NCI-H345 (cell line): ENCODE data around the gene CTBP2.

ENCODE experiments used
- DNase-seq: peaks from one replicate; lab custom pipeline; 2025; lab: John Stamatoyannopoulos, UW

The CTBP2 gene

DNA sequence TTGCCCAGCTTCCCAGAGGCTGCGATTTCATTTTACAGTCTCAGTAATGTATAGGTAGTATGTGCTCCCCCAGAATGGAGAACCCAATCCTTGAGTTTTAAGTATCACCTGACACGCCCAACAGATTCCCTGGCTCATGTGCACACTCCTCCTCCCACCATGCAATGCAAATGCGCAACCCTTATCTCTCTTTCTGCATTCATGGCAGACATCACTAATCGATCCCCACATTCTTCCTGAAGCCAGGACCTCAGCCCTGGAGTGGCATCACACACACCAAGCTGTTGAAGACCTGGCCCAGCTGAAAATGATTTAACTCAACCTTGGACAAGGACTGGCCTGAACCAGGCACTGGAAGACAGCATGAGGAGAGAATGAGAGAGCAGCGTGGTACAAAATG is 150.0 kb downstream of the CTBP2 start:
- no peak for DNase-seq

DNA sequence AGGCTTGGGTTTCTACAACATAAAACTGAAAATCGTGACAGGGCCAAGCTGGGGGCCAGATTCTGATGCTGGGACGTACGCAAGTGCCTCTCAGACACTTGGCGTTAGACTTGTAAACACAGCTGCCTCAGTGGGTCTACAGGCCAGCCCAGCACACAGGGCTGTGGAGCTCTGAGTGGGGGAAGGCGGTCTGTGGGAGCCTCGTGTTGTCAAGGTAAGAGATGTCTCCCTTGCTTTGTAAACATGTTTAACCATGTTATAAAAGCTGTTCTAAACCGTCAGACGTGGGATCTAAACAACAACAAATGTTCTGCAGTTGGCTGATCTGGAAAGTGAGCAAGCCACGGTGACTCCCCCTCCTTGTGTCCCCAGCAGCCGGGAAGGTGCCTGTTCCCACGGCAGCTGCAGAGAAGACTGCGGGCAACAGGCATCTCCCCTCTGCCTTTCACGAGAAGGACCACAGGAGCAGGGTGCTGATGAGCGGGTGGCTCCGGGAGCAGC is 150.7 kb downstream of the CTBP2 start:
- DNase-seq, result no peak

DNA sequence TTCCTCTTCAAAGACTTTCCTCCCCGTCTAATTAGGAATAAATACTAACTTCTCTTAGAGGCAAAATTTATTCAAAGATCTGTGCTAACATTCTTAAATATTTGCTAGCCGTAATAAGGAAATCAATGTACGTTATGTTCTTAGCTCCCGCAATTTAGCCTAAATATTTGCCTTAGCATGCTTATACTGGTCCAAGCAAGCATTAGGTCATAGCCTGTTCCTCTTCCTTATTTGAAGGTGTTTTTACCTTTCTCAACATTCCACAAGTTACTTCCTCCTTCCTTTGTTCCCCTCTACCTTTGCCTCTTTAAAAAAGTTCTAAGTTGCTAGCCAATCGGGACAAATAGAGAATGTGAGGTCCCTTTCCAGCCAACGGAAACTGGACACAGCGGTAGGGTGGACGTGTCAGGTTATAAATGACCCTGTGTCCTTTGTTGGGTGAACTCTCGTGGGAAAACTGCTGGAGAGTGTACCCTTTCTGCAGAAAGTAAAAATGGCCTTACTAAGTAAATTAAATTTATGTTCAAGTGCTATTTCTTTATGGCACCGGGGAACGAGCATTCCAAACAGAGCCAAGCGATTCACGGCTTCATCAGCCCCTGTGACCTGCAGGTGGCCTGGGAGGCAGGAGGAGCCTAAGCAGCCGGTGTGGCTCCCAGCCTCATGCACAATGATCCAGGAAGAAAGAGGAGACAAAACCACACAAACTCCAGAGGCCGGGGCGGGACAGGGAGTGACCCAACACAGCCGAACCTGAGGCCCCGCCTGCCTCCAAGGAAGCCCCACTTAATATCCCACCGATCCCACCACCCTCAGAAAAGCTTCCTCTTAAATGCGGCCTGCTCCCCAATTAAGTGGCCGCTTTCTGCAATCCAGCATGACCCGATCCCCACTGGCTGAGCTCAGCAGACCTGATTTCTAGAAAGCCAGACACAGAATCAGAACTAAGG is 151.4 kb downstream of the CTBP2 start:
- DNase-seq, result no peak

DNA sequence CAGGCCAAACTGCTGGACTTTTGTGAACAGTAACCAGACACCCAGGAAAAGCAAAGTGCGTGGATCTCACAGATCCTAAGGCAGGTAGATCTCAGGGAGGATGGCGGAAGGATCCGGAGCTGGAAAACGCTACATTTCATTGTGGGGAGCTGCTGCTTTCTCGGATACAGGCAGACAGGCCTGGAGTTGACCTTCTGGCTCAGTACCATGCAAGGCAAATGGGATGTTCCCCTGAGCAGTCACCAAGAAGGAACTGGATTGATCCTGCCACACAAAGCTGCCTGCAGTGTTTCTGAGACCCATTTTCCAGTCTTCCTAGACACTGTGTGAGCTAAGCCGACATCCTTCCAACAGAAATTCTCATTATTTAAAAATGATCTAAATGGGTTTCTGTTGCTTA is 152.9 kb downstream of the CTBP2 start:
- DNase-seq, result no peak

DNA sequence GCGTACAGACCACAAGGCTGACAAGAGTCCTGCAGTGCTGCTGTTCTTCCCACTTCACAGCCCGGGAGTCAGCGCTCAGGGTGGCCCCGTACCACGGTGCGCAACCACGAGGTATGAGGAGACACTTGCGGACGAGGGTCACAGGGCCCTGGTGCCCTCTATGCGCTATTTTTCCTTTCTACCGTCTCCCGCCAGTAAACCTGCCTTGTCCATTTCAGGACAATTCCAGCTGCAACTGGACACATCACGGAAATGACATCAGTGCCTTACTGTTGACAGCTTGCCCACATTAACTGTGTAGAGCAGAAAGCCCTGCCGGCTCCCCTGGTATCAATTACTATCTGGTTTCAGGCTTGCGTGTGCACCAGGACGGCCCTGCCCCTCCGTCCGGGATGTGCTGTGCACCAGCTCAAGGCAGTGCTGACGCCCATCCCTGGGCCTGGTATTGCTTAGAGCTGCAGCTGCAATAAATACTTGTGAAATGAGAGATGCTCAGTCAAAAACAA is 153.4 kb downstream of the CTBP2 start:
- no peak for DNase-seq

DNA sequence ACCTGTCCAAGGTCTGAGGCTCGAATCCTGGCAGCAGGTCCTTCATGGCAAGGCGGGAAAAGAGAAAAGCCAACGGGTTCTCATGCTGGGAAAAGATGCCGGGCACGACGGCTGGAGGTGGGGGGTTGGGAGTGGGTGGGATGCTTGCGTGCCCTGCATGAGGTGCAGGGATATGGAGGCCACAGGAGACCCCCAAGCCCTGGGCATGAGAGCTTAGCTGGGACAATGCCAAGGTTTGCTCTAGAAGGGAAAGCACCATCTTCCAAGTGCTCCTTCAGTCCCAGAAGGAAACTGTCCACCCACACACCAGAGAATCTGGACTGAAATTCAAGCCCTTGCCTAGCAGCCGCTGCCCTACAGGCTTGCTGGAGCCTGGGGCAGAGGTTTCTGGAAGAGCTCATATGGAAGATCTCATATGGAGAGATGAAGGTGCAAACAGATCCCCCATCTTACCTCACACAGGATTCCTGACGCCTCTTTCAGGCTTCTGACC is 154.1 kb downstream of the CTBP2 start:
- DNase-seq, result no peak

DNA sequence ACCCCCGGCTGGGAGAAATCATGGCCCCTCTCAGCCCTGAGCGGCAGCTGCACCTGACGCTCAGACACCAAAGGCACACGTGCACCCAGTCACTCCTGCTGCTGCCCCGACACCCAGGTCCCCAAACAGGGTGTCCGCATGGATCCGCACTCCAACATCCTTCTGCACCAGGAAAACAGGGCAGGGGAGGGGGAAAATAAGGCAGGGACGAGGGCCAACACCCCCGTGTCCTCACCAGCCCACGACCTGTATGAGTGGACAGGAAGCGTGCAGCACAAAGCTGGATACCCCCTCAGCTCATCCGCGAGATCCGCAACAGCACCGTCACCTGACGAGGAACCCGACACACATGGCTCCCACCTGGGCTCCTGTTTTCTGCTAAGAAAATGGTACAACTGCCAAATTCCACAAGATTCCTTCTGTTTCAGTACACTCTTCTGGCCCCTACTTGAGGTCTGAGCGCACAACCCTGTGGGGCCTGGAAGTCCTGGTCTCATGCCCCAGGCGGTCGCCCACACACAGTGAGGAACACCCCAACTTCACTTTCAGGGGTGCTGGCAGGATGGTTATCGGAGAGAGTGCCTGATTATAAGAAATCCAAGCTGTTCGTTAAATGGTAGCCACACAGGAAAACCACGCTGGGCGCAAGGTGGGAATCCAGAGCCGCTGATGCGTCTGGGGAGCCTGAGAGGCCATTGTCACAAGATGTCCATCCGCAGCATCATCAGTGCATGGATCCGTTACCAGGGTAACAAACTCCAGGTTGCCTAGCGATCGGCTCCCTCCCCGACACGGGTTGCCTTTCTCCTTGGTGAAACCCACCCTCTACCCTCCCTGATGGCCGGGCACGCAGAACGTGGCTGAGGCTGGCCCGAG is 154.8 kb downstream of the CTBP2 start:
- no peak for DNase-seq

DNA sequence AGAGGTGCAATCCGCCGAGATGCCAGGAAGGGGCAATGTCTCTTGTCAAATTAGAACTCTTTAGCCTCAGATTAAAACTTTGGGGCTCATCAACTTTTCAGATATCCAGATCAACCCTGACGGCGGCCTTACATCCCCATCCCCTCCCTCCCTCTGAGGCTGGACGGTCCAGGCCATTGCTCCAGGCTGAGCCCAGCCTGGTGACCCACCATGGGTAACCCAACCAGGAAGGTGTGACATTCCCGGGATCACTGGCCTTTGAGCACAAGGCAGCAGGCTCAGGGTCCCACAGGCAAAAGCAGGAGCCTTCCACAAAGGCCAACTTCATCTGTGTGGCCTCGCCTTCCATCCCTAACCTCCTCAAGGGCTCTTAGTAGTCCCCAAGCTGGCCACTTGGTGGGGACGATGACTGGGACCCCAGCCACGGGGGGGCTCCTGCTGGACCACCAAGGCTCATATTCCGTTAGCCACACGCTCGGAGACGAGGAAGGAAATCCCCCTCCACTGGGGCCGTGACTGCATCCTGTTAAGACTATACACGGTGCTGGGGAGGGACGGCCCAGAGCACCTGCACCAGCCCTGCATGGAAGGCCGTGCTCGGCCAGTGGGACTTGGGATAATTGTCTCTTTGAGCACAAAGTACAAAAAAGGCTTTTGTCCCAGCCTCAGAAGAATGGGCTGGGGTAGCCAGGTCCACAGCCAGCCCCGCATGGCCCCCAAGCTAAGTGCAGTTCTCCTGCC is 155.6 kb downstream of the CTBP2 start:
- no peak for DNase-seq

DNA sequence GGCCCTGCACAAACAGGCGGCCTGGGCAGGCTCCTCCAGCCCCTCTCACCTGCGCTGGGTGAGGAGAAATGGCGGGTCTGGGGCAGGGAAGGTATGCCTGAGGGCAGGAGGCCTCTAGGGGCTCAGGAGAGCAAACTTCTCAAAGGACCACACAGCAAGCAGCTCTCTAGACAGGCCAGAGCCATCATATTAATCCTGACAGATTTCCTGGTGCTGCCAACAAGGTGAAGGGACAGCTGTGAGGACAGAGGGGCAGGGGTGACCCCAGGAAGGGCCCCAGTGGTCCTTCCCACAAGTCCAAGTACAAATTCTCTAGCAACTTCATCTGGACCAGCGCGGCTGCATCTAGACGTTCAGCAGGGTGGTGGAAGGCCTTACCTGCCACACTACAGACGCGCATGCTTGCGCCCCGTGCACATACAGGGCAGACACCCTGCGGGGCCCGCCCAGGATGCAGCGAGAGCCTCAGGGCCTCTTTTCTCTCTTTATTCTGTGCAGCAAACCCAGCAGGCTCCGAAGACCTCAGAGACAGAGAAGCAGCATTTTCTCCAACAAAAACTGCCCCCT is 156.4 kb downstream of the CTBP2 start:
- no peak for DNase-seq

DNA sequence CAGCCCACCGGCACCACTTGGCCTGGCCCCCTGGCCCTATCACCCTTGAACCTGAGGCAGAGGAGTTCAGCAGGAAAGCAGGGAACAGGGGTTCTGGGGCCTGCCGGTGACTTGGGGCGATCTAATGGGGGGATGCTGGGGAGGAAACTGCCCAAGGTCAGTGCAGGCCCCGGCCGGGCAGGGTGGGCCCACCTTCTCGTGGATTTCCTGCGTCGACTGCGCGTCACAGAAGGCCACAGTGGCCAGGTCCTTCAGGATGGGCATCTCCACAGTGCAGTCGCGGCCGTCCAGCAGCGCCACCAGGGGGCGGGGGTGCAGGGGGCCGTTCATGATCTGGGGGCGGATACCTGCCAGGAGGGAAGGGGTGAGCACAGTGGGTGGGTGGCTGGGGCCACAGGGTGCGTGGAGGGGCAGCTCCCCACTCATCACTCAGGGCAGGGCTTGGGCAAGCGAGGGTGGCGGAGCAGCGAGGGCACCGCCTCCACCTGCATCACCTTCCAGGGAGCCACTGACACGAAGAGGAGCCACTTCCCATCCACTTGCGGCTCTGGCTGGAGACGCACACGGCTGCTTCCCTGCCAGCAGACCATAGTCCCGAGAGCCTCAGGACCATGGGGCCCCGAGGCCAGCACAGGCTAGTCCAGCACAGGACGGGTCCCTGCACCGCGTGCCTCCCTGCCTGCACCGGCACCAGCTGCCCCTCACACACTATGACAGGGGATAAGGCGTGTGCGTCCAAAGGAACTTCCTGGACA is 157.0 kb downstream of the CTBP2 start:
- DNase-seq, result no peak

DNA sequence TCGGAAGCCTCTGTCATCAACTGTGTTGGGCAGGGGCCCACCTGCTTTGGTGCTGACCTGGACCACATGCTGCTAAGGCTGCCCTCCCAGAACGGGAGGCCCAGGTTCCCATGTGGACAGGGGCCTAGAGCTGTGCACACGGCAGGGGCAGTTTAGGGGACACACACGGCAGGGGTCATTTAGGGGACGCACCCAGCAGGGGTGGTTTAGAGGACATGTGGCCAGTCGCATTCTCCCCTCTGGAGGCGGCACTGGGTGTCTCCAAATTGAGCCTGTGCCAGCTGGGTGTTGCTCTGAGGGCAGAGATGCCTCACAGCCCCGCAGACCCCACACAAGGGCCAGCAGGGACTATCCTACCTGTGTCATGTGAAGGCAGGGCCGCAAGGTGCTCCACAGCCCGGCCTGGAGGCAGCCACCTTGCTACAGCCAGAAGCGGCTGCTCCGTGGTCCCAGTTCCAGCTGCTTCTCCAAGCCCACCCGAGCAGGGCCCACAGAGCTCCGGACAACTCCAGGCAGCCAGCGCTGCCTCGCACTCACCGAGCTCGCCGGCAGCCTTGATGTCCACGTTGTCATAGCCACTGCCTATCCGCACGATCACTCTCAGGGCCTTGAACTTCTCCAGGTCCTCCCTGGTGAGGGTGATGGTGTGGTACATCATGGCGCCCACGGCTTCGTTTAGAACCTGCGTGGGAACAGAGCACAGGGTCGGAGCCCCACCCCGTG is 157.8 kb downstream of the CTBP2 start:
- no peak for DNase-seq

DNA sequence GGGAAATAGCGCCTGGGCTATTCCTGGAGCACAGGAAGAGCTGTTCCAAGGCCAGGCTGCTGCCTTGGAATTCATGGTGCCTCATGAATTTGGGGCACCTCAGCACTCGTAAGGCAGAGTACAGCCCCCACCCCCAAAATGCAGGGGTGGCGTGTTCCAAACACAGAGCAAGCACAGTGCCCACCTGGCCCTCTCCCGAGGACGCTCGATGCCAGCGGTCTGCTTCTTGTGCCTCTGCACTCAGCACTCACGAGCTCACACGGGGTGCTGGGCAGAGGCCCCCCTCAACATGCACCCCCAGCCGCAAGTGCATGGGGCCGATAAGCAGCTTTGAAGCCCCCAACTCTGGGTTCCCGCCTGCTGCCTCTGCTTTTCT is 158.3 kb downstream of the CTBP2 start:
- no peak for DNase-seq

DNA sequence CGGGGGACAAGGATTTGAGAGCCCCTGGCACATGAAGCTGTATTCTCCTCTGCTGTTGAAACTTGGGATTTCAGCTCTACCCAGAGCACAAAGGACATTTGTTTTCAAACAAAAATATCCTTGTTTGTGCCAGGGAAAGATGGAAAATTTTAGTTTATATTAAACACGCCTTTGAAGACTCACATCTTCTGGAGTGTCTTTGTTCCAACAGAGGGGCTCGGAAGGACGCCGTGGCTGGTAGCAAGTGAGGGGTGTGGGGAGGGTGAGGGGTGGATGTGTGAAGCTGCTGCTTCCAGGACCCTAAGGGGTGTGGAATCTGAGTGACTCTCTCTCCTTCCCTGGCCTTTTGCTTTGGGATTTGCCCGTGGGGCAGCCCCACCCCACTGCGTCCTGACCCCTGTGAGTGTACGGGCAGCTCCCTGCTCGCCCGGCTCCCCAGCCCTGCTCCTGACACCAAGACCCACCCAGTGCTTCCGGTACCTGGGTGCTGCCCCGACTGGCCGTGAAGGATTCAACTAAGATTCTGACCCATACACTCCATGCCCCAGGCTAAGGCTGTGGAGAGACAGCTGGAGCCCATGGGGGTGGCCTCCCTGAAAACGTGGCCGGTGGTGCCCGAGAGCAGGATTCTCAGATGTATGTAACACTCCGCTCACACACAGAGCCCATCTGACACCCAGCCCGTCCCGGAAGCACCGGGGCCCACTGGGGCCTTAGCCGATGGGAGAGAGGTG is 158.9 kb downstream of the CTBP2 start:
- no peak for DNase-seq

DNA sequence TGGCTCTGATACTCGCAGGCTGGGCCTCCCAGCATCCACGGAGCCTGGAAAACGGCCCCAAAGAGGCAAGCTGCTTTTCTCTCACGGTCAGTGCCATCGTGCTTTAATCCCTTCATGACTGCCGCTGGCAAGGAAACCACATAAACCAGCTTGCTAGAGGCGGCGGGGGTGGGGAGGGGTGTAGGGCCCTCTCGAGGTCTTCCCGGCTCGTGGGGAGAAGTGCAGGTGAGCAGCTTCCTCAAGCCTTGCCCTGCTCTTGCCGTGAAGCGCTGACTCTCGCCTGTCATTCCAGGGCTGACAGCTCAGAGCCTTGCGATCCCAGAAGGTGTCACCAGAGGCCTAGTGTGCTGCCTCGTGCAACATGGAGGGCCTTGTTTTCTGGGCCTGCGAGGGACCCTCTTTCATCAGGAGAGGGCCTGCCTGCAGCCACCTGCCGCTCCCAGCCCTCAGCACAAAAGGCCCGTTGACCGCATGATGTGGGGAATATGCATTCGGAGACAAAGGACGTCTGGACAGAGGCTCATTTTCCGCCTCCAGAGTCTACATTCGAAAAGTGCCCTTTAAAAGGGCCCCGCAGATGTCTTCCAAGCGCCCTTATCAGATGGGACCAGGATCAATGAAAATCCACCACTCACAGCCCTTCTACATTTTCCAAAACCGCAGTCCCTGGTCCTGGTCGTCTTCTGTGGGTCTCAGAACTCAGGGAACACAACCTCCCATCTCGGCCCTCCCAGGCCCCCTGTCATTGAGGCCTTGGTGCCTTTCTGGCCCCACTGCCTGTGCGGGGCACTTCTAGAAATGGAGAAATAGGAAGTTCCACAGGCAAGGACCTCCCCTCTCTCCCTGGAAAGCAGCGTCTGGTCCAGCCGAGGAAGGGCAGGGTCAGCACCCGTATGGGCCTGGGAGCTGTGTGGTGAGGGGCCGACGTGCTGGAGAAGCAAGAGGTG is 159.7 kb downstream of the CTBP2 start:
- DNase-seq, result no peak

DNA sequence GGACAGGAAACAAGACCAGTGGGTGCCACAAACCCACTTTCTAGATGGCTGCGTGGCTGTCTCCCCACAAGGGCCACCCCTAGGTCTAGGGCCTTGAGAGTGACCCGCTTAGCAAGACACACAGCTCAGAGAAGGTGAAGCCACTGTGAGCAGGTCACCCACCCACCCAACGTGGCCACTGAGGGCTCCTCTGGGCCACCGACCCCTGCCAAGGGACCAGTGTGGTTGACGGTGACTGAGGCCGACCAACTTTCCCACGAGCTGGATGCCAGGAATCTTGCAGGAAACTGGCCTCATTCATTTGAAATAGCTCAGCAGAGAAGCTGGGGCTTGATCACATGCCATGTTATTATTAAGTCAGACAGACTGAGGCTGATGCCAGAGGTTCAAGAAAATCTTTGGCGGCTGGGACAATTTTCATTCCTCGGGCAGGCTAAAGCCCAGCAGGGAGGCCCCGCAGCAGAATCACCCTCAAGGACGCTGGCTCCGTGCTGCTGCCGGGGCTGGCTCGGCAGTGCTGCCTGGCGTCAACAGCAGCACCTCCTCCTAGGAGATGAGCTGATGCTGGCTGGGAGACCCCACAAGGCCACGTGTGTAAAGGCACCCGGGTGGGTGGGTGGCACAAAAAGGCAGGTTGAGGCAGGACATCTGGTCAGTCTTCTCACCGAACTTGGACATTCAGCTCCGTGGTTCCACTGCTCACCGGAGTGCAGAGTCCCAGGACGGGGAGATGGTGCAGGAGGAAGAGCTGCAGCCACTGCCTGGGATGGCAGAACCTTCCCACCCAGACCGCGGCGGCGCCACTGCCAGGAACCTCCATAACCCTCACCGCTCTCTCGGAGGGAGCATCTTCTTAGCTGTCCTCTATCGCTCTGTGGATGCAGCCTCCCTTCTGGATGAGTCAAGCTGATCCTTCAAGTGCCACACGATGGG is 160.7 kb downstream of the CTBP2 start:
- DNase-seq, result no peak

DNA sequence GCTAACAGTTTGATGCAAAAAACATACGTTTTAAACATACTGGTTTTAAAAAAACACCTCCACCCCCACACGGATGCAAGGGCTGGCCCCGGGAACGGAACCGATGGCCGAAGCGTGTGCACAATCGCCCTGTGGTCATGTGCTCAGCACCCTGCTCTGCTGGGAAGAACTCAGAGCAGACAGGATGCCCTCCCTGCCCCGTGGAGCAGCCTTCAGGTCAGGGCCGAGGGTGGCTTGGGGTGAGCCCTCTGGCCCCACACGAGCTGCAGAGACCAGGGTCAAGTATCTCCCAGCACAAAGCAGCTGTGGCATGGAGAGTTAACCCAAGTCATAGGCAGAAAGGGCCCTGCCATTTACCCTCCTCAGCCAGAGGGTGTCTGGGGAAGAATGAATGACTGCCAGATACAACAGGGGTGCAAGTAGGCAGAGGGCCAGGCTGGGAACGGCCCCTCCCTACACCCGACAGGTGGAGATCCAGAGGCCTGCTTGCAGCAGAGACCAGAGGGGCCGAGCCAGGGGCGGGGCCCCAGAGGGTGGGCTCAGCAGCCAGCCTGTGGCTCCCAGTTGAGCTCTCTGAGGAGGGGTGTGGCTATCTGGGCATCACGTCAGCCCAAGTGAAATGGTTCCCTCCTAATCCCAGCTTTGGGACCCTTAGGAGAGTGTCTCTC is 161.6 kb downstream of the CTBP2 start:
- no peak for DNase-seq
